Islet precursor cell (in vitro differentiated cells): ENCODE results near the gene ADM2.

Experiments used
- DNase-seq: peaks from one replicate; pipeline ENCODE4 v3.0.0-alpha.2; 2018

The ADM2 gene

DNA sequence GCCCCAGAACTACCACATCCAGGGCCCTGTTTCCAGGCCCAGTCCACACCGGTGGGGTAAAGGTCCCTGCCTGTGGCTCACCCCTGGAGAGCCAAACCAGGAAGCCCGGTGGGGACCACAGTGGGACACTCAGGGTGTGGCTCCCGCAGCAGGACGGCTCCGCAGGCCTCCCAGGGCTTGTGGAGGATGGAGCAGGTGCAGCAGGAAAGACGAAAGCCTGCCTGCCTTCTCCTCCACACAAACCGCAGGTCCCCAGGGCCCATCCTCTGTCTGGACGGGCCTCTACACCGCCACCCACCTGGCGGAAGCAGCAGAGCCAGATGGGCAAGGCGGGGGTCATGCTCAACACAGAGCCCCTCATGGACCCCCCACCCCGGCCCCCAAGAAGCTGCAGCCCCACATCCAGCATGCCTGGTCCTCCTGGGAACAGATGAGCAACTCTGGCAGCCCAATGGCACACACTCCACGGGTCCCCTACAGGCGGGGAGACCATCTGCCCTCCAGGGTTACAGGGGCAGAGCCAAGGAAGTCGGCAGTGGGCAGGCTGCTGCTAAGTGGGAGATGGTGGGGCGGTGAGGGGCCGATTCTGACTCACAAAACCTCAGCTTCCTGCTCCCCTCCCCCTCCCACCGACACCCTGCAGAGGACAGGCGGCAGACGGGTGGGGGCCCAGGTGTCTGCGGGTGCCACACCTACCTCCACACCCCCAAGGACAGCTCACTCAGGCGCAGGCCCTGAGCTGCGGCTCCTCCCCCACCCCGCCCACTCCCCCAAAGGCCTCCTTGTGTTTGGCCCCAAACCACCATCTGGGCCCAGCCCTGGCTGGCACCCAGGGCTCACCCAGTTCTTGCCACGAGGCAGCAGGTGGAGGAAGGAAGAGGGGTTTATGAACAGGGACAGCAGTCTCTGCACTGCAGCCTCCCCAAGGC is 11.7 kb upstream of the ADM2 start:
- DNase-seq: no peak

DNA sequence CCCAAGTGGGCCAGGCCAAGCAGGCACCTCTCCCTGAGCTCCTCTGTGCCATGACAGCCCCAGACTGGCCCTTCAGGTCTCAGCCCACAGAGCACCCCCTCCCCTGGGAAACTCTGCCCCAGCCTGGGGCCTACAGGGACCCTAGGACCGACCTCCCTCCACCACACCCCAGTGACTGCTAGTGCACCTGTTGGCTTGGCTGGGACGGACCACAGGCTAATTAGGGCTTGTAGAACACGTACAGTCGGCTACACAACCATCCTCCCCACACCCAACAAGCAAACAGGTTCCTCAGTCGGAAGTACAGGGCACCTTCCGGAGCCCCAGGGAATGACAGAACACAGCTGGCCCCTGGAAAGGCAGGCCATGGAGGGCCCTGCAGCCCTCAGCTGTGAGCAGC is 10.9 kb upstream of the ADM2 start:
- no peak for DNase-seq

DNA sequence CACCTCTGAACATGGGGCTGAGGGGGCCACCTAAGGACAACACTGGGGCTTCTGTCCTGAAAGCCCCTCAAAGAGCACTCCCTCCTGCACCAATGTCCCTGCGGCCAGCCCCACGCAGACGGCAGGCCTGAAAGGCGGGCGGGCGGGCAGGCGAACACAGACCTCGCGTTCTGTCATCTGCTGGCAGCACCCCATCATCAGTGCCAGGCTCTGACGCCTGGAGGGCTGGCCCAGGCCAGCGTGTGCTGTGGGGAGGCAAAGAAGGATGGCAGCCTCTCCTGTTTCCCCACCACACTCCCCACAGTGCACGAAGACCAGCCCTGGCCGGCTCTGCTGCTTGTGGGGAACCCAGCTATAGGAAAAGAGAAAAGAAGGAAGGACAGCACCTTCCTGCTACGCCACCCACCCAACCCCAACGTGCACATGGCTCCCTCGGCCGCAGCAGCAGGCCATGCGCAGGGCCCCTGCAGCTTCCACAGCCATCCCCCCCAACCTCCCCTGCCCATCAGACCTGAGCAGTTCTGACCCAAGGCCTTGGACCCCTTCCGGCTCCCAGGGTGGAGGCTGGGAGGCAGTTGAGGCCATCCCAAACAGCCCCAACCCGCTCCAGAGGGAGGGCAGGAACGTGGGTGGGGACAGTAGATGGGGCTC is 10.0 kb upstream of the ADM2 start:
- no peak for DNase-seq

DNA sequence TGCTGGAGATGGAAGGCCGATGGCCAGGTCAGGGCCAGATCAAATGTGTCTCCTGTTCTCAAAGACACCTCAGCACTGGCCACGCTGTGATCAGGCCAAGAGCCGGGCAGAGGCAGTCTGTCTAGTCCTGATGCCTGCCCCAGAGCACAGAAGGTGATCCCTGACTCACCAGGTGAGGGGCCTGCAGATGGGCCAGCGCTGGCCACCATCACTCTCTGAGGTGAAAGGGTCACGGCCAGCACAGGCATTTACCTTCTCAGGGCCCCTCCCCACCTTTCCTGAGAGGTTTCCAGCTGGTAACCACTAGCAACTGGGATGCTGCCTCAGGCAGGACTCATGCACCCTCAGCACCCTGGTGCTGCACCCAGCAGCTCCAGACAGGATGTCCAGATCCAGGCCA is 9.4 kb upstream of the ADM2 start:
- no peak for DNase-seq

DNA sequence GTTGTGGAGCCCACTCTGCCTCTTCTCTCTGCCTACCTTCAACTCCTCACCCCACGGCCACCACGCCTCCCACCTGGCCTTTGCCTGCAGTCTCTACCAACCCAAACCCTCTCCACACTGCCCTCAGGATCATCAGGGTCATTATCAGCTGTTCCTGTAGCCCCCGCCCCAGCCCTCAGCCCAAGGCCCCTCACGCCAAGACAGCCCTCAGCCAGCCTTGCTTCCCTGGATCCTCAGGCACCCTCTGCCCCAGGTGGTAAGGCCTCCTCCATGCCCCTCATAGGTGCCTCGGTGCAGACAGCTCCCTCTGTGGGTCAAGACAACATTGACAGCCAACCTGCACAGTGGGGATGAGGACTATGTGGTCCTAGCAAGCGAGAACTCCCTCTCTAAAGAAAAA is 8.3 kb upstream of the ADM2 start:
- no peak for DNase-seq

DNA sequence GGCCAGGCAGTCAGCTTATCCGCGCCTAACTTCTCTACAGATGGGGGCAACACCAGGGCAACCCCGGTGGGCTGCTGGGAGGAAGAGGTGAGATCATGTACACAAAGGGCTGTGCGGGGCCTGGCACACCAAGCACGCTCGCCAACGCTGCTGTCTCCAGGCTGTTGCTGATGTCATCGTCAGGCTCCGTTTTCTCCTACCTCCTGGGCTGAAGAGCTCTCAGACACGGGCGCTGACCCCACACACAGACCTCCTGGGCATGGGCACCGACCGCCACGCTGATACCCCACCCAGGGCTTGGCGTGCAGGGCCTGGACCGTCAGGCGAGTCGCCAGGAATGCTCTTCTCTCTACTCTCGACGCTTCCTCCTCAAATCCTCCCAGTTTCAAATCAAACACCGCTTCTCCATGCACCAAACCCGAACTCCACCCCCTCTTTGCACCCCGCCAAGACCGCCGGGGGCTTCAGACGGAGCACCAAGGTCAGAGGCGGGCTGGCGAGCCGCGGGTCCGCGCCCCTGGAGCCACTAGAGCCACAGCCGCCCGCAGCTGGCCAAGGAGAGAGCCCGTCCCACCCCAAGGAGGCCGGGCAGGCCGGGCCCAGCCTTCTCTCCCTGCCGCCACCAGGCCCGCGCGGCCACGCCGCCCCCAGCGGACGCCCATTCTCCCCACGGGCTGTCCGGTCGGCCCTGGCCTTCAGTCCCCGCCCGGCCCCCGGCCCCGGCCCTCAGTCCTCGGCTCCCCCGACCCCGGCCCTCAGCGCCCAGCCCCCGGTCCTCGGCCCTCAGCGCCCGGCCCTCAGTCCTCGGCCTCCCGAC is 7.3 kb upstream of the ADM2 start:
- DNase-seq: no peak

DNA sequence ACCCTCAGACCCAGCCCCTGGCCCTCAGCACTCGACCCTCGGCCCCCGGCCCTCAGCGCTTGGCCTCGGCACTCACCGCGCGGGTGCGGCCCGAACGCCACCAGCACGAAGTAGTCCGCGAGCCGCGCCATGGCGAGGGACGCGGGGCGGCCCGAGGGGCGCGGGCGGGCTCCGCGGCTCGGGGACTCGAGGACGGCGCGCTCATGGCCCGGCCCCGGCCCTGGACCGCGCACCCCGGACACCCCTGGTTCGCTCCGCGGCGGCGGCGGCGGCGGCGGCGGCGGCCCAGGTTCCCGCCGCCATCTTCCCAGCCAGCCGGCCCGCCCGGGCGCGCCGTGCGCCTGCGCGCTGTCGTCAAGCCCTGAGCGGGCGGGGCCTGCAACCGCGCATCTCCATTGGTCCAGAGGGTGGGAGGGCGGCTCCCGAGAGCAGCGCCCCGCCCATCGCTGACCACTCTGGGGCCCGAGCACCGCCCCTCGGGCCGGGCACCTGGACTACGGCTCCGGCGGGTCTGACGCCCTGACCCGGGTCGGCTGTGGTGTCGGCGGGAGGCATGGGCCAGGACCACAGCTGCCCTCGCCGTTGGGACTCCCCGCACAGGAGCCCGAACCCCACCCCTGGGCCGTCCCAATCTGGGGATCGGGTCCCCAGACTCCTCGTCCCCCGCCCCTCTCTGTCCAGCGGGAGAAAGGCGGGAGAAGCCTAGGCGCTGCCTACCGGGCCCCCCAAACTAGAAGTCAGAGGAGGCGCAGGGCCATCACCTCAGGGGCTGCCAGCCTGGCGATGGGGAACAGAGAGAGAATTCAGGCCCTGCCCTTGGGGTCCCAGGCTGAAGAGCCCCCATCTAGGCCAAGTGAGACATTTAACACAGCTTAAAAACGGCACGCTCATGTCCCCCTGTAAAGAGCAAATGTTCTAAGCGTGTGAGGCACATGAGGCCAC is 6.4 kb upstream of the ADM2 start, which contains the start of gene SBF1:
Gene SBF1 (minus strand): TSS at position 326 of the 942 bp plus-strand sequence. CDS start 195 bp downstream, at position 131.
- DNase-seq: peak; percentile 93

DNA sequence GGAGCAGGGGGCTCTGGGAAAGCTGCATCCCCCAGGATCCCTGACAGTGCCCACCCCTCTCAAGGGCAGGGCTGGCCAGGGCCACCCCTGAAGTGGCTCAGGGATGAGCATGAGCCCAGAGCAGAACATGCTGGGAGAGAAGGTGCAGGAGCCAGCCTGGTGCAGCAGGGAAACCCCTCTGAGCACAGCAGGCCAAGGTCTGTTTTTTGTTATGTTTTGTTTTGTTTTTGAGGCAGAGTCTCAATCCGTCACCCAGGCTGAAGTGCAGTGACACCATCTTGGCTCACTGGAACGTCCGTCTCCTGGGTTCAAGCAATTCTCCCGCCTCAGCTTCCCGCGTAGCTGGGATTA is 5.7 kb upstream of the ADM2 start:
- DNase-seq: no peak

DNA sequence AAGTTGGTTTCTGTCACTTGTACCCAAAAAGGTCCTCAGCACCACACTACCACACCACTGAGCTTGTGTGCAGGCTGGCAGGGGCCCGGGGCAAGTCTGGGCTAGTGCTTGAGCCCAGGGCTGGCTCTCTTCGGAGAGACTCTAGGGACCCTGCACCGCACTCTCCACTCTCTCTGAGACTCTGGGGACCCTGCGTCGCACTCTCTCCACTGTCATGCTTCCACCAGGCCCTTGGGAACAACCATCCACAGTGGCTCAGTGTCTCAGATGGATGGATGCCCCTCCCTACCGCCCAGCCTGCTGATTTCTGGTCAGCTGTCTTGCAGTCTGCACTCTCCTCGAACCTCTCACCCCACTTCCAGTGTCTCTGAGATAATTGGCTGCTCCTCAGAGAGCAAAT is 4.5 kb upstream of the ADM2 start:
- no peak for DNase-seq

DNA sequence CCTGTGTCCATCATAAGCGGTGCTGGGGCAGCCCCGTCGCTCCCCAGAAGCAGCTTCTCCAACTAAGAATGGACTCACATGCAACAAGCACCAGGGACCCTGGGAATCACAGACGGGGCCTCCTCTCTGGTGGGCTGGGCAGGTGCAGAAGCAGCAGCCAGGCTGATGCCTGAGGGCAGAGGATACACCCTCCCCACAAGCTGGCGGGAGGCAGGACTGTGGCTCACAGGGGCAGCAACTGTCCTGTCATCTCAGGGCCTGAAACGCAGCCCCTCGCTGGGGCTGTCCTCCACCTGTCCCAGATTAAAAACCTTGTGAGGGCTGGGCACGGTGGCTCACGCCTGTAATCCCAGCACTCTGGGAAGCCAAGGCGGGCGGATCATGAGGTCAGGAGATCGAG is 3.4 kb upstream of the ADM2 start:
- no peak for DNase-seq

DNA sequence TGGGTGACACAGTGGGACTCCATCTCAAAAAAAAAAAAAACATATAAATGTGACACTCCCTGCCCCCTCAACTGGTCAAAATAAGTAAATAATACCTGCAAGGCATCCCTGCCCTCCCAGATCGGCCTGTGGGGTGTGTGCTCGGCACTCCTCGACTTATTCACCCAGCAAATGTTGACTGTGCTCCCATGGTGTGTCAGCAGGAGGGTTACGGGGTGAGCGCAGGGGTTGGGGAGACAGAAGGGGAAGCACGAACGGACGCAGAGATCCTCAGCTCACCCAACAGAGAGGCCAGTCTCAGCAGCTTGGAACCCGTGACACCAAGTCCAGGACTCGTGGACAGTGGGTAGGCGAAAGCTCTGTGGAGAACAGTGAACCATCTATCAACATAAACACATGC is 1.6 kb upstream of the ADM2 start:
- DNase-seq: no peak

DNA sequence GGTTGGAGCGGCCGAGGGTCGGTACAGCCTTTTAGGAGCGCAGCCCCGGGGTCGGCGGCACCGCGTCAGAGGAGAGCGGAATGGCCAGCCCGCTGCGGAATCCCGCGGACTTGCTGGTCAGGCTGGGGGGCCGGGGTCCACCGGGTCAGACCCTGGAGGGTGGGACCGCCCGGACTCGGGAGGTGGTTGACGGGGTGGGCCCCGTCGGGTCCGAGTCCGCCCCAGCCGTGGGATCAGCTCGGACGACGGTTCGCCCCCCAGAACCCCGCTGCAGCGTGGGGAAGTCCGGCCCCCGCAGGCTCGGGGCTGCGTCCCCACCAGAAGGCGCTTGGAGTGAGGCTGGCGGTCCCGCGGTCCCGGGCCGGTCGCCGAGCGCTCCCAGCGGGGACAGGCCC is 301 bp upstream of the ADM2 start:
- DNase-seq: no peak

DNA sequence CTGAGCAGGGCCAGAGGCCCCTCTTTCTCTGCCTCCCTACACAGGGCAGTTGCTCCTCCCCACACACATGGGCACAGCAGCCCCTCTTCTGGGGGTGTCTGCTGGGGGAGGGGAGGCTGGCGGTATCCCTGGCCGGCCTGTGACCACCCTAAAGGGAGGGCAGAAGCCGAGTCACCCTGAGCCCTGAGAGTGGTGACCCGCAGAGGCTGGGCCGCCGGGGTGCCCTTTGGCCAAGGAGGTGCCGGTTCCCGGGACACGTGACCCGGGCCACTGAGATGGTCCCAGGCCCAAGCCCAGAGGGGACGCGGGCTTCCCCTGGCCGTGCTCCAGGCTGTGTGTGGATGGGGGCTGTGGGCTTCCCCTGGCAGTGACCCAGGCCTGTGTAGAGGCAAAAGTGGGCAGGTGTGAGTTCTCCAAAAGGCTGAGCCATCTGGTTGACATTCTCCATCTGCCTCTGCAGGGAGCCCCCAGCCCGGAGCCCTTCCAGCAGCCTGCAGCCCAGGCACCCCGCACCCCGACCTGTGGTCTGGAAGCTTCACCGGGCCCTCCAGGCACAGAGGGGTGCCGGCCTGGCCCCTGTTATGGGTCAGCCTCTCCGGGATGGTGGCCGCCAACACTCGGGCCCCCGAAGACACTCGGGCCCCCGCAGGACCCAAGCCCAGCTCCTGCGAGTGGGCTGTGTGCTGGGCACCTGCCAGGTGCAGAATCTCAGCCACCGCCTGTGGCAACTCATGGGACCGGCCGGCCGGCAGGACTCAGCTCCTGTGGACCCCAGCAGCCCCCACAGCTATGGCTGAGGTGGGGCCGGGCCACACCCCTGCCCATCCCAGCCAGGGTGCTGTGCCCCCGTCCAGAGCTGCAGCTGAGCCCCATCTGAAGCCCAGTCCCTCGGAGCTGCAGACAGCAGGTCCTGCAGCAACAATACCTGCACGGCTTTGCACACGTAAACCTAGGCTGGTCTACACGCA is 1.0 kb downstream of the ADM2 start:
- no peak for DNase-seq

DNA sequence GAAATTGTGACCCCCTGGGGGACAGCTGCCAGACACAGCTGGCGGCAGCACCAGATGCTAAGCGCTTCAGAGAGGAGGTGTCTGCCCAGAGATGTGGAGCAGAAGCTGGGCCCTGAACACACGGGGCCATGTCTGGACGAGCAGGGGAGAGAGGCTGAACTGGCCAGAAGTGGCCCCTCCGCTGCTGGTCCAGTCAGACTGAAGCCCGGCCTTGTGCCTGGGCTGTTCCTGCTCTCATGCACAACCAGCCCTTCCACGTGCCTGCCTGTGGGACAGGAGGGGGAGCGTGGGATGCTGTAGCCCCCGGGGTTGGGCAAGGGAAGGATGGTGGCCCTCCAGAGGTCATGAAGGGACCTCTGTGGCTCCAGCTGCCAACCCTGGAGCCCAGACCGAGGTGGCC is 1.8 kb downstream of the ADM2 start:
- DNase-seq: no peak

DNA sequence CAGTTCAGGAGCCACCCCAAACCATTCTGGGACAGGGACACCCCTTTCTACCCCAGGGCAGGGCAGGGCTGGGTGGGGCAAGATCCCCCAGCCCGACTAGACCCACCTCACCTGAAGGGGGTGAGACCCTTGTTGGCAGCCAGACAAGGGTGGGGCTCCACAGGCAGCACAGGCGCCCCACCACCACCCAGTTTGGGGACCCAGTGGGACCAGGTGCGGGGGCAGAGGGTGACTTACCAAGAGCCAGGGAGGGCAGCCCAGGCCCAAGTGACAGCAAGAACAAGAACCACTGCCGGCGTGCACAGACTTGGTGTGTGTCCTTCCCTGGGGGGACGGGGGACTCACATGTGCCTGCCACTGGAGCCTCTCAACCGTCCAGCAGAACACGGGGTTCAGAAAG is 2.2 kb downstream of the ADM2 start:
- DNase-seq: no peak

DNA sequence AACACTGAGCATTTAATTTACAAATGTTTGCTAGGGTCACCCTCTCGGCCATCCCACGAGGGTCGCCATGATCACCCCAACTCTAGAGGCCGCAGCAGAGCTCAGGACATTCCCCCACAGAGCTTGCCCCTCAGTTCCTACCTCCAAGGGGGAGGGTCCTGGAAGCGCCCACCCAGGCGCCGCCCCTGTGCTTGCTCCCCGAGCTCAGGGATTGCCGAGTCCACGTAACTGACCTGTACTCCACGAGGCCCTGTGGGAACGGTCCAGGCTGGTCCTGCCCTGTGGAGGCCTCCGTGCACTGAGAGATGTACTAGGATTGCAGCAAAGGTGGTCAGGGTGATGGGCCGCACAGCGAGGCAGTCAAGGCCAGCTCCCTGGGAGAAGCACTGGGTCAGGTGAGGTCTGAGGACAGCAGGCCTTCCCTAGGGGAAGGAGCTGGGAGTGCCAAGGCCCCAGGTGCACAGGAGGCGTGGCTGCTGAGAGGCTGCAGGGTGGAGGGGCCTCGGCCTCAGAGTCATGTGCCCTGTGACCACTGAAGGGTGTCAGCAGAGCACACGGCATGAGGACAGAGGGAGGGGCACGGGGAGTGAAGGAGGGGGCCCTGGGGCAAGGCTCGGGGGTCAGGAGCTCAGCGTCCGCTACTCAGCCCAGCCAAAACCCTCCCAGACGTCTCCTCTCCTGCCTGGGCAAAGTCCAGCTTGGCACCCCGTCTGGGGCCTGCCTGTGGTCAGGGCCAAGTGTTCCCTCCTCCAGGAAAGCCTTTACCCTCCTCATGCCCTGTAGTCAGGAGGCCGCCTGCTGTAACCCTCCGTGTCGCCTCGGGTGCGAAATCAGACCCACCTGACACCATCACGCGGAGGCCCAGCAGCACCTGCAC is 2.9 kb downstream of the ADM2 start:
- no peak for DNase-seq

DNA sequence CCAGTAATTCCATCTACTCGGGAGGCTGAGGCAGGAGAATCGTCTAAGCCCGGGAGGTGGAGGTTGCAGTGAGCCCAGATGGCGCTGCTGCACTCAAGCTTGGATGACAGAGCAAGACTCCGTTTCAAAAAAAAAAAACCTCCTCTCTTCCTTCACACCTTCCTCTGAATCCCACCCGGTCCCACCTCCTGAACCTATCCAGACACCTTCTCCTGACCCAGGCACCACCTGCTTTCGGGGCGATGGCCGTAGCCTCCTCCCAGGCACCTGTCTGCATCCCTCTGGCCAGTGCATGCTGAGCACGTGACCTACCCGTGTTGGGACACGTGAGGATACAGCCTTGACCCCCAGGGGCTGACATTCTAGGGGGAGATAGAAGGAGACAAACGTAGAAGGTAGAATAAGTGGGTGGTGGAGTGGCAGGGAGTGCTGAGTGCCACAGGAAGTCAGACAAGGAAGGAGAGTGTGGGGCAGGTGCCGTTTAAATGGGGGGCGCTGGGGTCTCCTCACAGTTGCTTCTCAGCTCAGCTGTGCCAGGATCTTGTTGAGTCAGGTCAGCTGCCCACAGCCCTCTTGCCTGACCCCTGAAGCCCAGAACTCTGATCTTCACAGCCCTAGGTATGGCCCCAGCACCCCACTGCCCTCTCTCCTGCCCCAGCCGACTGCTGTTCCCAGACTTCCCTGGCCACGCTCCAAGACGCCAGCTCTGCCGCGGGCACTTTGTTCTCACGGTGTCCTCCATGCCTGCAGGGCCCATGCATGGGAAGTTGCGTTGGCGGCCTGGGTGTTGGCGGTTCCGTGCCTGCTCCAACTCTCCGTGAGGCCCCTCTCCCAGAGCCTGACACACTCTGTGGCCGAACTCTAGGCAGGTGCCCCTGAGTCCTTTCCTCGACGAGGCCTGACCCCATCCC is 4.1 kb downstream of the ADM2 start:
- DNase-seq: no peak

DNA sequence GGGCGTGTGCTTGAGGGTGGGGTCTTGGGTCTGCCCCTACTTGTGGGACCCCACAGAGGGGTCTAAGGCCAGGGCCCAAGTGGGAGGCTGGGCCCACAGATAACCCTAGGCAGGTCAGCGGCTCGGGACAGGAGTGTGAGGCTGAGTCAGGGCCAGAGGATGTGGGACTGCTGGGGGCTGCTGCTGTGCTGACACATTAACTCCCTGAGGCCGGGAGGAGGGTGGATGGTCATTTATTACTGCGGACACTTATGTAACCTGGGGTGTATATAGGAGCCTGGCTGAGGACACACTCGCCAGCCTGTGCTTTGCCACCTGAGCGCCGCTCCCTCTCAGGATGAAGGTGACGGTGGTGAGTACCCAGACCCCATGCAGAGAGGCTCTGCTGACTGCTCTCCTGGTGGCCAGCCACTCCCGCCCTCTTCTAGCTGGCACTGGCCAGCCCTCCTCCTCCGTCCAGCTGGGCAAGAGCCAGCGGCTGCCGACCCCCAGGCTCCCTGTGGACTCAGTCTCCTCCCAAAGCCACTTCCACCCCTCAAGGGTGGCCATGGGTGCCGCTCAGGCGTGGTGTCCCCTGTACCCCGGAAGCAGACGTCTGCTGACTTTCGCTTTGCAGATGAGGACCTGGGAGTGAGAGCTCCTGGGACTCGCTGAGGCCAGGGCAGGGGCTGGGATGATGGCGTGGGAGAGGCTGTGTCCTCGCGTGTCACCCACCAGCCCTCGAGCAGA is 5.4 kb downstream of the ADM2 start, which contains the start of gene MIOX:
Gene MIOX (plus strand): TSS at position 299 of the 729 bp plus-strand sequence. CDS start 39 bp downstream, at position 338.
- DNase-seq: peak; percentile 65
